Measurements from ENCODE around the gene GIT2. TPM values are rescaled to one million over a fixed set of nuclear protein-coding genes. Genes with fewer than 3 reads are reported as not detected.
"Not testable (repeated sequence)": the region's sequence is repeated elsewhere in the genome, so short reads cannot be mapped to it uniquely, and the experiment has no call there.

The GIT2 gene
- total RNA-seq, 1 donor, result 86.7 TPM

GRCh38 chr12:110012659-110013058, 16.5 kb upstream of the GIT2 start:
- Histone ChIP-seq H3K9me3 (ENCODE audit: low read depth, low read length) (no peaks in the 10 kb centered on the region), H3K27me3 (ENCODE audit: insufficient read depth, low read length) (no peaks in the 10 kb centered on the region), H3K4me3 (ENCODE audit: low read length) (no peak overlapping the region), H3K4me1 (ENCODE audit: insufficient read depth, low read length) (peaks cover 49% of the 10 kb centered on the region)

GRCh38 chr12:110012137-110012536, 16.0 kb upstream of the GIT2 start:
- H3K9me3 ChIP-seq (ENCODE audit: low read depth, low read length), result no peaks in the 10 kb centered on the region

GRCh38 chr12:110010853-110011723, 14.9 kb upstream of the GIT2 start:
- H3K27me3 ChIP-seq (ENCODE audit: insufficient read depth, low read length), result no peaks in the 10 kb centered on the region
- H3K9me3 ChIP-seq (ENCODE audit: low read depth, low read length), result no peaks in the 10 kb centered on the region
- H3K4me1 ChIP-seq (ENCODE audit: insufficient read depth, low read length), result peaks cover 52% of the 10 kb centered on the region
- H3K4me3 ChIP-seq (ENCODE audit: low read length), result no peak overlapping the region

More at GRCh38 chr12:110012137-110012536, 16.0 kb upstream of the GIT2 start:
- peaks cover 49% of the 10 kb centered on the region for H3K4me1 ChIP-seq (ENCODE audit: insufficient read depth, low read length)
- H3K4me3 ChIP-seq (ENCODE audit: low read length), result no peak overlapping the region
- H3K27me3 ChIP-seq (ENCODE audit: insufficient read depth, low read length), result no peaks in the 10 kb centered on the region

- H3K4me1 ChIP-seq (ENCODE audit: insufficient read depth, low read length), result peaks cover 48% of the 10 kb centered on the region
Measured at GRCh38 chr12:110008681-110009398, 12.7 kb upstream of the GIT2 start.

GRCh38 chr12:110007881-110008280, 11.7 kb upstream of the GIT2 start:
- Histone ChIP-seq H3K4me3 (ENCODE audit: low read length) (no peak overlapping the region), H3K27me3 (ENCODE audit: insufficient read depth, low read length) (no peaks in the 10 kb centered on the region), H3K4me1 (ENCODE audit: insufficient read depth, low read length) (peaks cover 54% of the 10 kb centered on the region), H3K9me3 (ENCODE audit: low read depth, low read length) (no peaks in the 10 kb centered on the region)

More at GRCh38 chr12:110008681-110009398, 12.7 kb upstream of the GIT2 start:
- not testable (repeated sequence) for H3K27me3 ChIP-seq (ENCODE audit: insufficient read depth, low read length); H3K4me3 ChIP-seq (ENCODE audit: low read length); H3K9me3 ChIP-seq (ENCODE audit: low read depth, low read length)

- H3K4me1 ChIP-seq (ENCODE audit: insufficient read depth, low read length), result peaks cover 45% of the 10 kb centered on the region
- no peaks in the 10 kb centered on the region for H3K27me3 ChIP-seq (ENCODE audit: insufficient read depth, low read length)
- H3K9me3 ChIP-seq (ENCODE audit: low read depth, low read length), result no peaks in the 10 kb centered on the region
- no peak overlapping the region for H3K4me3 ChIP-seq (ENCODE audit: low read length)
Measured at GRCh38 chr12:110006115-110006514, 9.9 kb upstream of the GIT2 start.

GRCh38 chr12:110005319-110005973, 9.3 kb upstream of the GIT2 start:
- Histone ChIP-seq H3K4me3 (ENCODE audit: low read length) (no peak overlapping the region), H3K27me3 (ENCODE audit: insufficient read depth, low read length) (no peaks in the 10 kb centered on the region), H3K4me1 (ENCODE audit: insufficient read depth, low read length) (peaks cover 45% of the 10 kb centered on the region), H3K9me3 (ENCODE audit: low read depth, low read length) (no peaks in the 10 kb centered on the region)

GRCh38 chr12:110004598-110004997, 8.4 kb upstream of the GIT2 start:
- Histone ChIP-seq H3K9me3 (ENCODE audit: low read depth, low read length) (no peaks in the 10 kb centered on the region), H3K27me3 (ENCODE audit: insufficient read depth, low read length) (no peaks in the 10 kb centered on the region), H3K4me3 (ENCODE audit: low read length) (no peak overlapping the region), H3K4me1 (ENCODE audit: insufficient read depth, low read length) (peaks cover 51% of the 10 kb centered on the region)

- Histone ChIP-seq H3K4me1 (ENCODE audit: insufficient read depth, low read length) (peaks cover 55% of the 10 kb centered on the region), H3K27me3 (ENCODE audit: insufficient read depth, low read length) (no peaks in the 10 kb centered on the region), H3K9me3 (ENCODE audit: low read depth, low read length) (no peaks in the 10 kb centered on the region), H3K4me3 (ENCODE audit: low read length) (no peak overlapping the region)
Measured at GRCh38 chr12:110002676-110003515, 6.7 kb upstream of the GIT2 start.

GRCh38 chr12:110001596-110001995, 5.4 kb upstream of the GIT2 start:
- Histone ChIP-seq H3K4me1 (ENCODE audit: insufficient read depth, low read length) (peaks cover 67% of the 10 kb centered on the region), H3K9me3 (ENCODE audit: low read depth, low read length) (no peaks in the 10 kb centered on the region), H3K4me3 (ENCODE audit: low read length) (no peak overlapping the region), H3K27me3 (ENCODE audit: insufficient read depth, low read length) (no peaks in the 10 kb centered on the region)

GRCh38 chr12:109999983-110000505, 3.9 kb upstream of the GIT2 start:
- peaks cover 65% of the 10 kb centered on the region for H3K4me1 ChIP-seq (ENCODE audit: insufficient read depth, low read length)
- H3K4me3 ChIP-seq (ENCODE audit: low read length), result peak overlapping the region; percentile 92
- H3K27me3 ChIP-seq (ENCODE audit: insufficient read depth, low read length), result no peaks in the 10 kb centered on the region
- no peaks in the 10 kb centered on the region for H3K9me3 ChIP-seq (ENCODE audit: low read depth, low read length)

- Histone ChIP-seq H3K4me1 (ENCODE audit: insufficient read depth, low read length) (peaks cover 63% of the 10 kb centered on the region), H3K9me3 (ENCODE audit: low read depth, low read length) (no peaks in the 10 kb centered on the region), H3K27me3 (ENCODE audit: insufficient read depth, low read length) (no peaks in the 10 kb centered on the region), H3K4me3 (ENCODE audit: low read length) (peak overlapping the region; percentile 92)
Measured at GRCh38 chr12:109999649-109999971, 3.4 kb upstream of the GIT2 start.

GRCh38 chr12:109998904-109999648, 2.9 kb upstream of the GIT2 start, which contains the start of gene ANKRD13A:
Gene ANKRD13A, plus strand, starts transcription at chr12:109999430. Its CDS starts 259 bp downstream, at chr12:109999689.
- H3K4me1 ChIP-seq (ENCODE audit: insufficient read depth, low read length), result peaks cover 62% of the 10 kb centered on the region
- no peaks in the 10 kb centered on the region for H3K27me3 ChIP-seq (ENCODE audit: insufficient read depth, low read length)
- peak within 1 kb of the TSS; percentile 92 for H3K4me3 ChIP-seq (ENCODE audit: low read length)
- no peaks in the 10 kb centered on the region for H3K9me3 ChIP-seq (ENCODE audit: low read depth, low read length)

Data from mononuclear cell (primary cell).